ENCODE measurements around the gene PAFAH1B1.
"Not testable (repeated sequence)": the region's sequence is repeated elsewhere in the genome, so short reads cannot be mapped to it uniquely, and the experiment has no call there.

PAFAH1B1 gene

DNA sequence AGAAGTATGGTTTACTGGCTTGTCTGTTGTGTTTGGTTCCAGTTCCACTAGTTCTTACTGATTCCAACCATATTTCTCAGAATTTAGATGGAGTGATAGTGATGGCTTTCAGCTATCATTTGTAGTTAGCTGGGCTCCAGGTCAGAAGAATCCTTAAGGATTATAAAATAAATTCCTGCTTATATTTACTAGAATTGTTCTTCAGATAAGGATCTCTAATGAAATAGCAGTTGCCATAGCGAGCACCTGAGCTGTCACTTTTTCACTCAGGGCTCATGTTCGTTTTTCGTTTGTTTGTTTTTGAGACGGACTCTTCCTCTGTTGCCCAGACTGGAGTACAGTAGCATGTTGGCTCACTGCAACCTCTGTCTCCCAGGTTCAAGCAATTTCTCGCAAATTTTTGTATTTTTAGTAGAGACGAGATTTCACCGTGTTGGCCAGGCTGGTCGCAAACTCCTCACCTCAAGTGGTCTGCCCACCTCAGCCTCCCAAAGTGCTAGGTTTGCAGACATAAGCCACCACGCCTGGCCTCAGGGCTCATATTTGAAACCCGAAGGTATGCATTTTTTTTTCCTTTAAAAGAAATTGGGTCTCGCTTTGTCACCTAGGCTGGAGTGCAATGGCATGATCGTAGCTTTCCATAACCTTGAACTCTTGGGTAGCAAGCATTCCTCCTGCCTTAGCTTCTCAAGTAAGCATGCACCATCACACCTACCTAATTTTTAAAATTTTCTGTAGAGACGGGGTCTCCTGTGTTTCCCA lies 42.9 kb downstream of the PAFAH1B1 start:
- DNase-seq, result no peak

DNA sequence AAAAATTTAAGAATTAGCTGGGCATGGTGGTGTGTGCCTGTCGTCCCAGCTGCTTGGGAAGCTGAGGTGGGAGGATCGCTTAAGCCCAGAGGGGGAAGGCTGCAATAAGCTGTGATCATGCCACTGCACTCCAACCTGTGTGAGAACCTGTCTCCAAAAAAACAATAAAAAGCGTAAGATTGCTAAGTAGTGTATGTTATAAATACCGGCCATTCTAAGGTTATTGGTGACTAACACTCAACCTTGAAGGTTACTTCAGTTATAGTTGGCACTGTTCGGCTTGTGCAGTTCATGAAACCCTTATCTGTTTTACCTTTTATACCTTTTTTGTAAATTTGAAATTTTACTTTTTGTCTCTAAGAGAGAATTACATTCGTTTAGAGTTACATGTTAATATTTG lies 44.0 kb downstream of the PAFAH1B1 start:
- no peak for DNase-seq

GRCh38 chr17:2644971-2645370 lies 51.5 kb downstream of the PAFAH1B1 start:
- DNase-seq, result no peak

- no peak for DNase-seq
Observed at GRCh38 chr17:2647957-2648356, 54.5 kb downstream of the PAFAH1B1 start.

GRCh38 chr17:2649191-2649590 lies 55.7 kb downstream of the PAFAH1B1 start:
- DNase-seq, result no peak

GRCh38 chr17:2652911-2653310 lies 59.5 kb downstream of the PAFAH1B1 start:
- not testable (repeated sequence) for DNase-seq

DNA sequence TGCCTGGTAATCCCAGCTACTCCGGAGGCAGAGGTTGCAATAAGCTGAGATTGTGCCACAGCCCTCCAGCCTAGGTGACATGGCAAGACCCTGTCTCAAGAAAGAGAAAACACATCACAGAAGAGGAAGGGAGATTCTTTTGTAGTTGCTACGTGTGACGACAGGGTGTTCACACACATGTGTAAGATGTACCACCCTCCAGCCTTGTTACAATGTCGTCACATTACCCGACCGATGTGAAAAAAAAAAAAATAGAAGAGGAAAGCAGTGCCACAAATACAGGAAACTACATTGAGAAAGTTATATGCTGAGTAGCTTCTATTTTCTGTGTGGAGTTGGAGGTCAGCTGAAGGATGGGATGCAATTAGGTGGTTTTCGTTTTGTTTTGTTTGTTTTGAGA lies 62.1 kb downstream of the PAFAH1B1 start:
- no peak for DNase-seq

DNA sequence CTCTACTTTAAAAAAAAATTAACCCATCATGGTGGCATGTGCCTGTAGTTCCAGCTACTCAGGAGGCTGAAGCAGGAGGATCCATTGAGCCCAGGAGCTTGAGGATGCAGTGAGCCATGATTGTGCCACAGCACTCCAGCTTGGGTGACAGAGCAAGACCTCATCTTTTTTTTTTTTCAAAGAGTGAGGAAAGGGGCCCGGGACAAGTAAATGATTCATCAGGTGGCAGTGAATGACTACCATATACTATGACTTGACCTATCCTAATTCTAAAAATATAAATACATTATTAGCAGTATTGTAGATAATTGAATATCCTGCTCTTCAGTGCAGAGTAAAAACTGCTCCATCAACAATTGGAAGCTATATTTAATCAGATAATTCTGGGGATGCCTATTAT lies 62.8 kb downstream of the PAFAH1B1 start:
- no peak for DNase-seq

- peak; percentile 34 for DNase-seq
Observed at GRCh38 chr17:2659337-2659736, 65.9 kb downstream of the PAFAH1B1 start.

- not testable (repeated sequence) for DNase-seq
Observed at GRCh38 chr17:2660410-2660809, 67.0 kb downstream of the PAFAH1B1 start.

DNA sequence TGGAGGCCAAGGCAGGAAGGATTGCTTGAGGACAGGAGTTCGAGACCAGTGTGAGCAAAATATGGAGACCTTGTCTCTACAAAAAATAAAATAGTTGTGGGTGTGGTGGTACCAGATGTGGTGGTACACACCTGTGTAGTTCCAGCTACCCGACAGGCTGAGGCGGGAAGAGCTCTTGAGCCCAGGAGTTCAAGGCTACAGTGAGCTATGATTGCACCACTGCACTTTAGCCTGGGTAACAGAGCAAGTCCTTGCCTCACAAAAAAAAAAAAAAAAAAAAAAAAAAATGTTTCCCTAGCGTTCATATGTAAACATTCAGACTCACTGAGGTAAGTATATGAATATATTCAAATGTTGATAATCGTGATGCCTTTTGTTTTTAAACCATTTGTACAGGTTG lies 78.6 kb downstream of the PAFAH1B1 start:
- DNase-seq, result no peak

DNA sequence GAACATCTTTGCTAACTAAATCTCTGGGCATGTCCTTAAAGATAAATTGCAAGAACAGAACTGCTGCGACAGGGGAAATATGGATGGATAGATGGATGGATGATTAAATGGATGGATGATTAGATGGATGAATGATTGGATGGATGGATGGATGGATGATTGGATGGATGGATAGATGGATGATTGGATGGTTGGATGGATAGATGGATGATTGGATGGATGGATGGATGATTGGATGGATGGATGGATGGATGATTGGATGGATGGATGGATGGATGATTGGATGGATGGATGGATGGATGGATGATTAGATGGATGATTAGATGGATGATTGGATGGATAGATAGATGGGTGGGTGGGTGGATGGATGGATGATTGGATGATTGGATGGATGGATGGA lies 85.8 kb downstream of the PAFAH1B1 start:
- DNase-seq, result not testable (repeated sequence)

- DNase-seq, result no peak
Observed at GRCh38 chr17:2680961-2681360, 87.5 kb downstream of the PAFAH1B1 start.

DNA sequence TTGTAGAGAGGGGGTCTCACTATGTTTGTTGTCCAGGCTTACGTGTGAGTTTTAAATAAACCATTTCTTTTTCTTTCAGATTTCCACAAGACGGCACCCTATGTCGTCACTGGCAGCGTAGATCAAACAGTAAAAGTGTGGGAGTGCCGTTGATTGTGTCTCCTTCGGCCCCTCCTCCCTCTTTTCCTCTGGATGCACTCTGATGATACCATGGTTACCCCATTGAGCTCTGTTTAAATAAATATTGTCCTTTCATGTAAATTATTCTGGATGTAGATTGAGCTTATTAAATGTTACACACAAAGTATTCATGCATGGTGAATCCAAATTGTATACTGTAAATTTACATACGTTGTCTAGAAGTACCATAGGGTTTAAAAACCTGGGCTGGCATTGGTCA lies 88.2 kb downstream of the PAFAH1B1 start:
- no peak for DNase-seq

- no peak for DNase-seq
Observed at GRCh38 chr17:2682176-2682938, 88.9 kb downstream of the PAFAH1B1 start.

DNA sequence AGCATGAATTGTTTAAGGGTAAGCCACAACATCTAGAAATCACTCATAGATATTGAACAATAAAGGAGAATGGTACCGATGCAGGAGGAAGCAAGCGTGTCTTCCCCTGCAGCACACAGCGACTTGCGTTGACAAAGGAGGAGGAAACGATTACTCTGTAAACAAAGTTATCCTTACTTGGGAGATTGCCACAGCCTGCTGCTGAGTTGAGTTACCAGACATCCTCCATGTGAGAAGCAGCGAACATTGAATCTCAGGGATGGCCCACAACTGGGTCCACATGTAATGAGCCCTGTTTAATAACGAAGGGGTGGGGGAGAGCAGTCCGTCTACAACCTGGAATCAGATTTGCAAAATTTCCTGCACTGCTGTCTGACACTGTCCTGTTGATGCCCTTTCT lies 90.5 kb downstream of the PAFAH1B1 start:
- no peak for DNase-seq

DNA sequence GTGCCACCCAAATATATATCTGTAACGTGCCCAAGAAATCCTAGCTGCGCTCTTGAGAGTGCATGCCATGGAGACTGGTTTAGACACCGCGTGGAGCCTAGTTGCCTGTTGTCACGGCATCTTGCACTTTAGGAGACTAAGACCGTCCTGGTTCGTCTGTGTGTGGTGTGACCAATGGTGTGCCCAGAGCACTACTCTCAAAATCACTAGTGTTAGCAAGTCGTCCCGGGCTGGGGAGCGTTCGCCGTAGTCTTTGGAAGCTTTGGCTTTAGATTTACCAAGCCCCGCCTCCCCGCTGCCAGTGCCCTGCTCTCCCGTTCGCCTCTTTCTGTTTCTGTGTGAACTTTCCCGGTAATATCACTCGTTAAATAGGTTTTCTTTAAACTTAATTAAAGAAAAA lies 91.1 kb downstream of the PAFAH1B1 start:
- DNase-seq, result no peak

- DNase-seq, result no peak
Observed at GRCh38 chr17:2685696-2686095, 92.2 kb downstream of the PAFAH1B1 start.

GRCh38 chr17:2687074-2687418 lies 93.6 kb downstream of the PAFAH1B1 start:
- DNase-seq, result no peak

DNA sequence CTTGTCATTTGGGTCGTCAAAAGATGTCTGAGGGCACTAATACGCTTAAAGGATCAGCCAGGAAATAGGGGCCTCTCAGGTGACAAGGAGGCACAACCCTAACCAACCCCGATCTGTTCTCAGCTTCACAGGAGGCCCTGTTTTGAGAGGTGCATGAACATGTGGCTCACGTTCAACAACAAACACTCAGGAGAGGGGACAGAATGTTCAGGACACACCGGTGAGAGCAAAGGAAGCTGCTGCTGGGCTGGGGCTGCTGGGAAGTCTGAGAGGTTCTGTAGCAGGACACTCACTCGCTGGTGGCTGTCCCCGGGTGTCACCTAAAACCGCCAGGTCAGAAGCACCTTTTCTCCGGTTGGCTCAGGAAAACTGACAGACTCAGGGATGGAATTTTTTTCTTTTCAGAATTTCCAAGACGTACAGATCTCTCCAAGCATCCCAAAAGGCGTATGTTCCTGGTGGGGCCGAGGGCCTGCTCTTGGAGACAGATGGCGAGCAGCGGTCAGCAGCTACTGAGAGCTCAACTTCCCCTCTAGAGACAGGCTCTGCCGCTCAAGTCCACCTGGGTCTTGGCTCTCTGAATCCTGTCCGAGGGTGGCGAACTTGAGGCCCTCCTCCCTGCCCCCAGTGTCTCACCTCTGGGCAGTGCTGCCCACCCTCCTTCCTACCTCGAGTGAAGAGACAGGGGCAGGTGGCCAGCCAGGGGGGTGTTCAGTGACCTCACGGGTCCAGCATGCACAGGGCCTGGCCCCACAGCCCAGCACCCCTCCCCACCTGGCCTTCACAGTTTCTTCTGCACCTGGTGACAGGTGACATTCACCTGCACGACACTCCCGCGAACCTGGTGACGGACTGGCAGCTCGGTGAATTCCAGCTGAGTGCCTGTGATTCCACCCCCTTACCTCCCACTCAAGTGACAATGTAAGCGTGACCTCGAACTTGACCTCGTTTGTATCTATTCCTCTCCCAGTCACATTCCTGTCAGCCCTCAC lies 95.2 kb downstream of the PAFAH1B1 start:
- no peak for DNase-seq

DNA sequence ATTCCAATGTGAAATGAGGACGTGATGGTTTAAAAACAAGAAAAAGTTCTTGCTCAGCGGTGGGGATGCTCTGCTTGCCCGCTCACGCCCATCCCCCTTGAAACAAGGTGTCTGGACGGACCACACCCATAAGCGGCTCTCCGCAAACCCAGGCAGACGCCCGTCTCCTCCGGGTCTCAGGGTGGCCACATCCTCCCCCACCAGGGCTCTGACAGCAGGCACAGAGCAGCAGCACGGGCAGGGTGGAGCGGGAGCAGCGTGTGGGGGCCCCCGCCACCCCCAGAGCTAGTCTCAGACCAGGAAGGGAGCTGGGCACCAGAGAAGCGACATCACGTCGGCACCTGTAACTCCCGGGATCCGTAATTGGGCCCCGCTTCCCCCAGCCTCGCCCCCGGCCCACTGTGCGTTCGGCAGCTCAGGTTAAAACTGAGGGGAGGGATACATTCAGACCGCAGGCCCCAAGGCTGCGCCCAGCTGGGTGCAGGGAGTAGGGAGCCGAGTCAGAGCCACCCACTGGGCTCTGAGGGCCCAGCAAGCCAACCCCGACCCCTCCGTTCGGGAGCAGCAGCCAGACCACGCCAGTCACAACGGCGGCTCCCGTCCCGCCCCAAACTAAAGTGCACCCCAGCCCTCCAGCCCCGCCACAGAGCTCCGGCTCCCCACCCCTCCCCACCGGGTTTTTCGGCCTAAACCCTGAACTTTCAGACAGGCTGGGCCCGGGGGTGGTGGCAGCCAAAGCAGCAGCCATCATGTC lies 96.1 kb downstream of the PAFAH1B1 start:
- DNase-seq, result no peak

All from NCI-H226 (cell line).